HG02759 (cell line): Measurements from ENCODE around the gene DGKD.

ENCODE experiments used
- ATAC-seq: cut with Tn5 transposase; IDR thresholded peaks from one replicate; pipeline ENCODE4 v1.9.1; 2021; ENCODE audit warnings: mild to moderate bottlenecking, moderate library complexity; ENCODE audit not compliant: unreplicated experiment

DGKD gene

DNA sequence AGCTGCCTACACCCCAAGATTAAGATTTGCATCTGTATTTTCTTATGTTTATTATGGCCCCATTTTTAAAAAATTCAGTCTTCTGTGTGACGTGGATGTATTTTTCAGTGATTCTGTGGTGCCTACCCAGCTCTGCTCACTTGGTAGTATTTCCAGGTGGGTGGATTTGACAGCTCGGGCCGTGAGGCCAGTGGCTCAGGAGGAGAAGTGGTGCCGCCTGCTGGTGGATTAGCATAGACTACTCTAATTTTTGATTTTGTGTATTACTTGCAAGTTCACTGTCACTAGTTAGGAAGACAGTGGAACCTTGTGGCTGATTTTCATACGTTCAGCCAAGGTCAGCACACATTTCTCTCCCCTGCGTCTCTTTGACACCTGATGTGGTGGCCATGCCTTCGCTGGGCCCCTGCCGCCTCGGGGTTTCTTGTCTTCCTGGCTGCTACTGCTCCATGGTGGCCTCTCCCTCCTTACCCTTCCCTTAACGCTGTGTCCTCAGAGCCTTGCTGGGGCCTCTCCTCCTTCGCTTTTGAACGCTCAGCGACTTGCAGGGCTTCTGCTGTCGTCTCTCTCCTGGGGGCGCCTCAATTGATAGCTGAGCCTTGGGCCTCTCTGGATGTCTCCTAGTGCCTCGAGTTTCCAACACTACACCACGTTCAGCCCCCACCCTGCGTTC is 89.4 kb downstream of the DGKD start:
- ATAC-seq: peak; percentile 52

DNA sequence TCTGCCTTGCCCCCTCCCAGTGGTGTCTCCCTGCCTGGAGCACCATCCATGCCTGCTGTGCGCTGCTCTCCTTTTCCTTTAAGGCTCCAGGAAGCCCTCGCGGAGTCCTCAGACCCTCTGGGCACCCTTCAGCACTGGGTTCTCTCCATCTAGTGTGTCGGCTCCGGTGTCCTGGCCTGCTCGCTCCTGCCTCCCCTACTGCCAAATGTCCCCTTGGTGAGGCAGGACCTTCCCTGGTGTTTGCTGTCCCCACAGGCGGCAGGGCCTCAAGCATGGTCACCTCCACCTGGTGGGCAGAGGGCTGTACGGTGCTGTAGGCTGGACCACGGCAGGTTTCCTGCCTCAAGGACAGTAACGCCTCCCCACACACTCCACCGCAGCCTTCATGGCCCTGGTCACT is 90.2 kb downstream of the DGKD start:
- ATAC-seq: no peak

DNA sequence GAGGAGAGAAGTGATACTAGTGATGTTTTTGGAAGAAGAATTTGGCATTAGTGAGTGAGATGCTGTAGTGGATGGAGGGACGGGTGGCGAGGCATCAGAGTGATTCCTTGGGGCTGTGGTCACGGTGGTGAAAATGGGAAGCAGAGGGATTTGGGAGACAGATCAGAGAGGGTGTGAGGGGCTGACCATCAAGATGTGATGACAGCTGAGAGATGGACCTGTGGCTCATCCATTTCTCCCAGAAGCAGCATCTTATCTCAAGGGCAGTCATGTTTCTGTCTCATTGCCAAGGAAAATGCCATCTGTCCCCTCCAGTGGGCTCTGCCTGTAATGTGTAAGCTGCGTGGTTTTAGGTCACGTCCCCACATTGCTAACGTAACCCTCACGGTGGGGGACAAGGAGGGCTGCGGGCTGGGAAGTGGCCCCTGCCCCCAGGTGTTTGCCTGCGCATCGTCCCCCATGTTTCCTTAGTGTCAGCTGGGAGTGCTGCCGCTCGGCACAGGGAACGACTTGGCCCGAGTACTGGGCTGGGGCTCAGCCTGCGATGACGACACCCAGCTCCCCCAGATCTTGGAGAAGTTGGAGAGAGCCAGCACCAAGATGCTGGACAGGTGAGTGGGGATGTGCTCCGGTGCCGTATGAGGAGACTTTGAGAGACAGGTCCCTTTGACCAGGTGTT is 91.0 kb downstream of the DGKD start:
- ATAC-seq: no peak

DNA sequence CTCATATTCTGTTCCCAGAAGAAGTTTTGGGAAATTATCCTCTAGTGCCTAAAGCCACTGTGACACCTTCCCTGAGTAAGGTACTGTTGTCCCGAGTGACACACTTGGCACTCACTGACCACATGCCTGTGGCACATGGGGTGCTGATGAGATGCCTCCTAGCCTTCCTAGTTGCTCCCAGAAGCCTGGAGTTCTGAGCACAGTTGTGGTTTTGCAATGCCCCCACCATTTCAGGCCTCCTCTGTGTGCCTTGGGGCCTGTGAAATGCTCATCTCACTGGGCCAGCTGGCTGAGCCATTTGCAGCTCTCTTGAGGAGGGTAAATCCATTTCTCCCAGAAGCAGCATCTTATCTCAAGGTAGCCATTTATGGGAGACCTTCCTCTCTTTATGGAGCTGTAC is 91.8 kb downstream of the DGKD start:
- no peak for ATAC-seq

DNA sequence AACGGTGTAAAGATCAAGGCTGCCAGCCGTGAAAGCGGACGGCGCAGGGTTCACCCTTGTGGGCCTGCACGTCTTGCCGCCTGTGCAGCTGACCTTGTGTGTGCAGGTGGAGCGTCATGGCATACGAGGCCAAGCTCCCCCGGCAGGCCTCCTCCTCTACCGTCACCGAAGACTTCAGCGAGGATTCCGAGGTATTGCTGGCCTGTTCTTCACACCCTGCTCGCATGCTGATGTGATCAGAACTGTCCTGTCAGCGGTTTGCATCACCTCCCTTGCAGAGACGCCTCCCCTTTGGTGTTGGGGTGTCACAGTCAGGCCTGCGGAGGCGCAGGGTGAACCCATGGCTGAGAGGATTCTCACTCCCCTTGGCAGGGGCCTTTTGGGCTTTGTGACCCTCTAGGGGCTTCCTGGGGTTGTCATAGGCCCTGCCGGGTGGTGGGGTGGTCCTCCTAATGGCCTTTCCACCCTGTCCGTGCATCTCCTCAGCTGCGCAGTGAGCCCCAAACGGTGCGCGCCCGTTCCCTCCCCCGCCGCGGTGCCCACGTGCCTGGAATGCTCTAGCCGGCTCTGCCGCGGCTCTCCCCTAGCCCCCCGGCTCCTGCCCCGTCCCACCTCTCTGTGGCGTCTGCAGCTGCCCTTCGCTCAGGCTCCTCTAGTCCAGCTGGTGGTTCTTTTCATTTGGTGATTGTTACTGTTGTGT is 92.5 kb downstream of the DGKD start:
- ATAC-seq: no peak

DNA sequence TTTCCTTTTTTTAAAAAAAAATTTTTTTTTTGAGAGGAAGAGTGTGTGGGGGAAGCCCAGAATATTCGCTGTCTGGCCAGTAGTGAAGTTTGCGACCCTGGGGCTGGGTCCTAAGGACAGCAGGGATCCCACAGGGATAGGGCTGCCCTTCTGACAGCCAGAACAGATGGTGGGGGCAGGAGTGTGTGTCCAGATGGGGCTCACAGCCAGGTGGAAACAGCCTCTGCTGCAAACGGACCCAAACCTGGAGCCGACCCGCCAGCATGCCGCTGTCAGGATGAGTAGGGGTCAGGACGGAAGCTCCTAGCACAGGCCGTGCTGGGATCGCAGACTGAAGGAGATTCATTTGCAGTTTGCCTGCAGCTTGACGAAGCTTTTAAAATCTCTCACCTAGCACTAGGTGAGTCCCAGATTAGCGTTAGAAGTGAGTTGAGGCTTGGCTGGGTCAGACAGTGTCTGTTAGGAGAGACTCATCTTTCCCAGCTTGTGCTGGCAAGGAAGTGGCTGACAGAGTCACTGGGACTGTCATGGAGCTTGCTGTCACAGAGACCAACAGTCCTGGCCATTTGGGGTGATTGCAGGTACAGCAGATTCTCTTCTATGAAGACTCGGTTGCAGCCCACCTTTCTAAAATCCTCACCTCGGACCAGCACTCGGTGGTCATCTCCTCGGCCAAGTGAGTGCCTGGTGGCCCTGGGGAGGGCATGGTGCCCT is 93.4 kb downstream of the DGKD start:
- no peak for ATAC-seq

DNA sequence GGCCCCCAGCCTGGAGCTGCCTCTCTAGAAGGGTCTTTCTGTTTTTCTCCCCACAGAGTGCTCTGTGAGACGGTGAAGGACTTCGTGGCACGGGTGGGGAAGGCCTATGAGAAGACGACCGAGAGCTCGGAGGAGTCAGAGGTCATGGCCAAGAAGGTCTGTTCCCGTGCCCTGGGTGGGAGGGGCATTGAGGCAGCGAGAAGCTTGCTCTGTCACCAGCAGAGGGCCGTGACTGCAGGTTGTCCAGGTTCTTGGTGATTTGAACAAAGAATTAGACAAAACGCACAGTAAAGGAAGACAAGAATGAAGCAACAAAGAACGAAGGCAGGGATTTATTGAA is 93.9 kb downstream of the DGKD start:
- ATAC-seq: no peak

DNA sequence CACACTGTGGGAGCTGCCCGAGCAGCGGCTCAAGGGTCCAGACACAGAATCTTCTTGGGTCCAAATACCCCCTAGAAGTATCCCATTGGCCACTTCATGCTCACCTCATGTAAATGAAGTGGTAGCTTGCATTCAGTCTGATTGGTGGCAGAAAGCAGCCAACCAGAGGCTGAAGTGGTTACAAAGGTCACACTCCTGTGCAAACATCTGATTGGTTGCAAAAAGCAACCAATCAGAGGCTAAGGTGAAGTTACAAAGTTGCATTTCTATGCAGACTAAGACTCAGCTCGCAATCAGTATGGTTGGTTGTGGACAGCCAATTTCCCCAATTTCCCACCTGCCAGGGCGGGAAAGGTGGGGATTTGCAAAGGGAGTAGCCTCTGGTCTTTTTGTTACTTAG is 94.3 kb downstream of the DGKD start:
- ATAC-seq: no peak

DNA sequence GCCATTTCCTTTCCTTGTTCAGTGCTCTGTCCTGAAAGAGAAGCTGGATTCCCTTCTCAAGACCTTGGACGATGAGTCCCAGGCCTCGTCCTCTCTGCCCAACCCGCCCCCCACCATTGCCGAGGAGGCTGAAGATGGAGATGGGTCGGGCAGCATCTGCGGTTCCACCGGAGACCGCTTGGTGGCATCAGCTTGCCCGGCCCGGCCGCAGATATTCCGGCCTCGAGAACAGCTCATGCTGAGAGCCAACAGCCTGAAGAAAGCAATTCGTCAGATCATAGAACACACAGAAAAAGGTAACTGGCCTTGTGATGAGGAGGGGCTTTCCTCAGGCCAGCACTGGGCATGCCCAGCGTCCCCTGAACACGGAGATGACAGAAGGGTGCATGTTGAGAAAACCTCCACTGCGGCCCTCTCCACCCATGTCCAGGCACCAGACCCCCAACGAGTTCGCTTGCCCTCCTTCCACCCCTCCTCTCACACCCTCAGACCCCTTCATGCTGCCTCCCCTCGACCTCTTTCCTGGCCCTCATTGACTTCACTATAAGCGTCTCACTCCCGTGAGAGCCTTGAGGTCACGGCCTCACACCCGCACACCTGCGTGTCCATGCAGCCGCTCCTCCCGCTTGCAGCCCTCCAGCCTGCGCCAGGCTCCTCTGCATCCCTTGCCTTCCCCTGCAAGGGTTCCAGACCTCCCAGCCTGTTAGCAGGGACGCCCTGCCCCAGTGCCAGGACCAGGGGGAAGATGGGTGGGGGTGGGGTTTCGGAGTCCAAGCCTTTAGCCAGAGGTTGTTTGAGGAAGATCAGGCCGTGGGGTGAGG is 95.0 kb downstream of the DGKD start:
- no peak for ATAC-seq

DNA sequence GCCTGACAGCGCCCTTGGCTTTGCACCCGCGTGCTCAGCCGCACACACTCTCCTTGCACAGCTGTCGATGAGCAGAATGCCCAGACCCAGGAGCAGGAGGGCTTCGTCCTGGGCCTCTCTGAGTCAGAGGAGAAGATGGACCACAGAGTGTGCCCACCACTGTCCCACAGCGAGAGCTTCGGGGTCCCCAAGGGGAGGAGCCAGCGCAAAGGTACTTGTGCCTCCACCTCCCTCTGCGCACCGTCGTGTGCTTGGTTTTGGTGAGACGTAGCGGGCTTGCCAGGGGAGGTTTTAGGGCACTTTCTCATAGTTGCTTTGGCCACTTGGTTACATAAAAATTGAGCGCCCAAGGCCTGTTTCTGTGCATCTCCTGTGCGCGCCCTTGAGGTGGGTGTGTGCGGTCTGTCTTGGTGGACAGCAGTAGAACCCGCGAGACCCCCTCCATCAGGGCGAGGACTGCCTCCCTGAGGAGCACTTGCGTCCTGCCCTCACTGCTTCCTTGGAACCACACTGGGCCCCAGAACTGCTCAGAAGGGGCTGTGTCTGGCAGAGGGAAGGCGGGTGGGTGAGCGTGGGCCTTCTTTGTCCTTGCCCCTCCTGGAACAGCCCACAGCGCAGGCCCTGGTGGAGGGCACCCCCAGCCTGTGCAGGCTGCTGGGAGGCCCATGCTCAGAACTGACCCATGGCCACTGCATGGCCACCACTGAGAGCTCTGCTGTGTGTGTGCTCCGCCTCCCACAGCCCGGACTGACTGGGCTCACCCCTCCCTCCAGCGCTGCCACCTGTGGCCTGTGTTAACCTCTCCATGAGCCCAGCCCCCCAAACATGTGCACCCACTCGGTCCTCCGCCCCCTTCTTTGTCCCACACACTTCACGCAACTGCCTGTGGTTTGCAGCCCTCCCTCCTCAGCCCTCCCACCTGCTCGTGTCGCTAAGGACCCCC is 95.9 kb downstream of the DGKD start:
- no peak for ATAC-seq

DNA sequence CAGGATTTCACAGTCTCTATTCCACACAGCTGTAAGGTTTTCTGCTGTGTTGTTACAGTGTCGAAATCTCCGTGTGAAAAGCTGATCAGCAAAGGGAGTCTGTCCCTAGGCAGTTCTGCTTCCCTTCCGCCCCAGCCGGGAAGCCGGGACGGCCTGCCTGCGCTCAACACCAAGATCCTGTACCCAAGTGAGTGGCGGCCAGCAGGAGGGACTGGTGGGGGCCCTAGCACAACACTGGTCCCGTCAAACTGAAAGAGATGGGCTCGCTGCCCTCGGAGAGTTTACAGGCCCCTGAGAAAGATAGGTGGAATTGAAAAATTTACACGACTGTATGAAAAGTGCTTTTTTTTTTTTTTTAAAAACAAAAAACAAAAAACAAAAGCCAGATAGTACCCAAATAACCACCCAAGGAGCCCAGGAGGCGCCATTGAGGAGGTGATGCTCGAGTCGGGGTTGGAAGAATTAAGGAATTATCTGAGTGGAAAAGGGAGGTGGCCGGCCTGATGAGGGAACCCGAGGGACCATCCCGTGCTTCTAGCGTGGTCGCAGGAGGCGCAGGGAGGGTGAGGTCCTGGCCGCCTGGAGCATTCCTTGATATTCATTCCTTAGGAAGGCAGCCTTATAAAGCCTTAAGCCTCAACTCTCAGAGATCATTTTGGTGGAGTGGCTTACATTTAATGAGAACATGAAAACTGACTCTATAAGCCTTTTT is 96.7 kb downstream of the DGKD start:
- no peak for ATAC-seq

DNA sequence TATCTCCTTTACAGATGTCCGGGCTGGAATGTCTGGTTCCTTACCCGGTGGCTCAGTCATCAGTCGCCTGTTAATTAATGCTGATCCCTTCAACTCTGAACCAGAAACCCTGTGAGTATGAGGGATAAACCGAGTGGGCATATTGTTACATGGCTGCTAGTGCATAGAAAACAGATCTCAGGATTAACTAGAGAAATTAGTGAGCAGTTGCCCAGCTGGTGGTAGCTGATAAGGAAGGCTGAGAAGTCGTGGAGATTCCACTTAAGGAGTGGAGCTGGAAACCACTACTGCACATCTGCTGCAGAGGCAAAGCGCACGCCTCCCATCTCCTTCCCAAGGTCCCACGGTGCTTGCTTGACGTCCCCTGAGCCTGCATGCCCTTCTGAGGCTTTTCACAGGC is 97.7 kb downstream of the DGKD start:
- no peak for ATAC-seq

DNA sequence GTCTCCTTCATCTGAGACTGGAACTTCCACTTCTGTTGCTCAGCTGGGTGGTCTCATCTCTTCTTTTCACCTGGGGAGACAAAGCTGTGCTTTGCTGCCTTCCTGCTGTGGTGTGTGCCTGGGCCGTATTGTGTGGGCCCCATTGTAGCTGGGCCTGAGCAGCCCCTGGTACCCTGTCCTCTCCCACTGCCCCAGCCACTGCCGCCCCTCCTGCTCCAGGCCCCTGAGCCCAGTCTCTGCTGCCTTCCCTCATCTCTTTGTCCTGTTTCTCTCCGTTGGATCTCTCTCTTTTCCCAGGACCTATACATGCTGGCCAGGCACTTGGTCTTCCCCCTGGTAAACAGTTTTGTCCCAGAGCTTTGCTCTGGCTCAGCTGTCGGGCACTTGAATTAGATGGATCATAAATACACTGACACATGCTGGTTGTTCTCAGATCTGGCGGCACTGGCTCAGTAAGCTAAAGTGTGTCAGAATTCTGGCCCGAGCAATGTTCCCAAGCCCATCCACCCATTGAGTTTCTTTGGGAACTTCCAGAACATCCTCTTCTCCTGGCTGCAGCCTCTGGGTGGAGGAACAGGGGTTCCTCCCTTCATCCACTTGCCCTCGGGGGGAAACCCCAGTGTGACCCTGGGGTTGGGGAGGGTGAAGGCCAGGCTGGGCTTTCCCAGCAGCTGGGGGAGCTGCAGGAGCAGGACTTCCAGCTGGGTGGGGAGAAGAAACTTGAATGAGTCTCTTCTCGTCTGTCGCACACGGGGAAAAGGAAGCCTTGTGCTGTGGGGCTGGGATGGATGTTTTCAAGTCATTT is 99.0 kb downstream of the DGKD start:
- no peak for ATAC-seq

DNA sequence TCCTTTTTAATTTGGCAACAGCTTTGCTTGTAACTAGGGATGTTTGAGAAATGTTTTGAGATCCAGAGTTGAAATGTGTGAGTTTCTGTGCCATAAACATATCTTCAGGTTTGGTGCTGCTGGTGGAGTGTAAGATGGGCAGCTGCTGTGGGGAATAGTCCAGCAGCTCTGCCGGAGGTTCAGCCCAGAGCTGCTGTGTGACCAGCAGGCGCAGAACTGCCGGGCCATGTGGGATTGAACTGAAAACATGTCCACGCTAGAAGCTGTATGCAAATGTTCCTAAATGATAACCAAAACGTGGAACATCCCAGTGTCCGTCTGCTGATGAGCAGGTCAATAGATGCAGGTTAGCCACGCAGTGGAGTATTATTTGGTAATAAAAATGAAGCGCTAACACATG is 99.6 kb downstream of the DGKD start:
- no peak for ATAC-seq

DNA sequence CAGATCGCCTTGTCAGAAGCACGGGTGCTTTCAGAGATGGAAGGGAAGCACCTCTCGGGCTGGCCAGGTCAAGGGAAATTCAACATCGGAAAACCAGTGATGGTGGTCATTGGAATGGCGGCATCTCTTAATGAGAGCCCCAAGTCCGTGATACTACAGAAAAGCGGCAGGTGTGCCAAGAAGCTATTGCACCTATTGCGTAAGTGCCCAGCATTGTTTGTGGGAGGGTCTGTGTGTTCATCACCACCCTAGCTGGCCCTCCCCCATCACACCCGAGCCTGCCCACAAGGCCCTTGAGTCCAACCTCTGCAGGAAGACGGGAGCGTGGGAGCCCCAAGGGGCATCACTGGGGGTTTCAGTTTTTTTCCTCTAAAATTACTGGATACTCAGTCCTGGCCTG is 100.7 kb downstream of the DGKD start:
- ATAC-seq: no peak

DNA sequence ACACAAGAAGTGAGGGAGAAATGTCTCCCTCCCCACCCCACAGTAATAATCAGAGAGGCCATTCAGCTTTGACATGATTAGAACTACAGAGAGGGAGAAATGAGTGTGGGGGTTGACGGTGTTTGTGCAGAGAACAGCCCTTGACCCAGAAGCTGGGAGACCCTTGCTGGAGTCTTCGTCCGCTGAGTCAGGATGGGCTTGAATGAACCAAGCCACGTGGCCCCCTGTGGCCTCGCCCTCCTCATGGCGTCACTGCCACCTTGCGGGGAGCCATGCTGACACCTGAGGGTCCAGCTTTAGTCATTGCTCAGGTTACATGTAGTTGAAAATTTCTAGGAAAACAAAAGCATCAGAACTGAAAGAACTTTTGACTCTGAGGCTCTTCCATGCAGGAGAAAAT is 101.2 kb downstream of the DGKD start:
- ATAC-seq: no peak

DNA sequence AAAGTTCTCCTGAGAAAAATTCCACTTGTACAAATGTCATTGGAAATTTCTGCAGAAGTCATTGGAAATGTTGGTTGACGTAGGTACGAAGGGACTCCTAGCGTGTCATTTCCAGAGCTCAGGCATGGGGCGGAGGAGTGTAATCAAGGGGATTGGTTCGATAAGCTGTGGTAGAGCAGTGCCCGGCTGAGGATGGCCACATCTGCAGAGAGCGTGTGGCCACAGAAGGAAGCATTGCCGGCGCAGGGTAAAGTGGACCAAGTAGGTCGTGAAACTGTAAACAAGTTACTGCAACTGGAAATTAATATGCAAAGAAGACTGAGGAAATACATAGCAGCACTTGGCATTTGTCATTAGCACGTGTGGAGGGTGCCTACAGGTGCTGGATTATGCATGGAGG is 101.8 kb downstream of the DGKD start:
- ATAC-seq: no peak

DNA sequence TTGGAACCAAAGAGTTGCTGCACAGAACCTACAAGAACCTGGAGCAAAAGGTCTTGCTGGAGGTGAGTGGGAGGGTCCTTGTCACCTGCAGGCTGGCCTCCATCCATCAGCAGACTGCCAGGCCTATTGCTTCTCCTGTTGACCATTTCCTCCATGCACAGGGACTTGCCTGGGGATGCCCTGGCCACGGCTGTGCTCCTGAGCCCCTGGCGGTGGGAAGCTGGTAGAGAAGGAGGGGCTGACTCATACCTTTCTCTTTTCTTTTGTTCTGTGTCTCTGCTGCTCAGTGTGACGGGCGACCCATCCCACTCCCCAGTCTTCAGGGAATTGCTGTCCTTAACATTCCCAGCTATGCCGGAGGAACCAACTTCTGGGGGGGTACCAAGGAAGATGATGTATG is 102.6 kb downstream of the DGKD start:
- ATAC-seq: no peak
